SK-N-SH treated with all-trans-retinoic acid at 6 μM for 48 hours (cell line): ENCODE measurements around the gene EXOC4.

Experiments
- ATAC-seq: fragments of 200-7000 bp; cut with Tn5 transposase; 3 replicates; pipeline ENCODE4 v1.9.1; 2020; ENCODE audit warnings: mild to moderate bottlenecking, moderate library complexity
- ARNTL ChIP-seq: fragments of 450-650 bp; formaldehyde crosslinking; IDR thresholded peaks from 2 replicates; pipeline ENCODE4 v1.5.0; 2020; ENCODE audit warnings: low read depth, mild to moderate bottlenecking, moderate library complexity, borderline replicate concordance
- BACH2 ChIP-seq: fragments of 250-450 bp; sonication (Bioruptor Pico); IDR thresholded peaks from 2 replicates; pipeline ENCODE4 v1.9.0; 2021; ENCODE audit warnings: mild to moderate bottlenecking, borderline replicate concordance
- CREB5 ChIP-seq: fragments of 250-450 bp; sonication (Bioruptor Pico); IDR thresholded peaks from 2 replicates; pipeline ENCODE4 v1.5.1; 2020; ENCODE audit warnings: low read depth, mild to moderate bottlenecking, moderate library complexity
- CSDC2 ChIP-seq: fragments of 250-450 bp; sonication (Bioruptor Pico); IDR thresholded peaks from 2 replicates; pipeline ENCODE4 v1.5.0; 2020; ENCODE audit warnings: mild to moderate bottlenecking, moderate library complexity
- ESRRG ChIP-seq: fragments of 250-450 bp; sonication (Bioruptor Pico); IDR thresholded peaks from 2 replicates; pipeline ENCODE4 v1.6.1; 2021; ENCODE audit warnings: mild to moderate bottlenecking
- GLIS3 ChIP-seq: fragments of 250-450 bp; sonication (Bioruptor Pico); IDR thresholded peaks from 2 replicates; pipeline ENCODE4 v1.5.0; 2020; ENCODE audit warnings: mild to moderate bottlenecking, moderate library complexity
- ISL1 ChIP-seq: fragments of 250-450 bp; sonication (Bioruptor Pico); IDR thresholded peaks from 2 replicates; pipeline ENCODE4 v2.1.2; 2022; ENCODE audit warnings: mild to moderate bottlenecking, moderate library complexity
- OSR1 ChIP-seq: fragments of 250-450 bp; sonication (Bioruptor Pico); IDR thresholded peaks from 2 replicates; pipeline ENCODE4 v1.8.0; 2022; ENCODE audit warnings: moderate library complexity, mild to moderate bottlenecking, inconsistent platforms
- PPARA ChIP-seq: fragments of 250-450 bp; sonication (Bioruptor Pico); IDR thresholded peaks from 2 replicates; pipeline ENCODE4 v1.5.0; 2020; ENCODE audit warnings: mild to moderate bottlenecking, borderline replicate concordance
- RARB ChIP-seq: fragments of 250-450 bp; sonication (Bioruptor Pico); IDR thresholded peaks from 2 replicates; pipeline ENCODE4 v1.8.0; 2021; ENCODE audit warnings: mild to moderate bottlenecking, moderate library complexity
- SNAI2 ChIP-seq: fragments of 250-450 bp; sonication (Bioruptor Pico); IDR thresholded peaks from 2 replicates; pipeline ENCODE4 v1.5.0; 2020; ENCODE audit warnings: mild to moderate bottlenecking, moderate library complexity
- TCF4 ChIP-seq: fragments of 250-450 bp; sonication (Bioruptor Pico); IDR thresholded peaks from 2 replicates; pipeline ENCODE4 v1.8.0; 2021; ENCODE audit warnings: mild to moderate bottlenecking, moderate library complexity, borderline replicate concordance
- TOX ChIP-seq: fragments of 250-450 bp; sonication (Bioruptor Pico); IDR thresholded peaks from 2 replicates; pipeline ENCODE4 v1.8.0; 2021; ENCODE audit warnings: mild to moderate bottlenecking, moderate library complexity, borderline replicate concordance
- ZC3H10 ChIP-seq: fragments of 250-450 bp; sonication (Bioruptor Pico); IDR thresholded peaks from 2 replicates; pipeline ENCODE4 v1.5.1; 2021; ENCODE audit warnings: mild to moderate bottlenecking, moderate library complexity
- ZFP3 ChIP-seq: fragments of 250-450 bp; sonication (Bioruptor Pico); IDR thresholded peaks from 2 replicates; pipeline ENCODE4 v1.5.0; 2020; ENCODE audit warnings: mild to moderate bottlenecking, moderate library complexity
- ZFP30 ChIP-seq: fragments of 450-650 bp; formaldehyde crosslinking; IDR thresholded peaks from 2 replicates; pipeline ENCODE4 v1.5.0; 2022; ENCODE audit warnings: mild to moderate bottlenecking, moderate library complexity
- ZNF565 ChIP-seq: fragments of 450-650 bp; formaldehyde crosslinking; conservative IDR thresholded peaks from 2 replicates; pipeline ENCODE4 v1.5.0; 2020; ENCODE audit warnings: low read depth, mild to moderate bottlenecking, moderate library complexity
- ZNF70 ChIP-seq: fragments of 450-650 bp; formaldehyde crosslinking; IDR thresholded peaks from 2 replicates; pipeline ENCODE4 v1.5.0; 2020; ENCODE audit warnings: mild to moderate bottlenecking, moderate library complexity
- ZNF8 ChIP-seq: fragments of 450-650 bp; formaldehyde crosslinking; IDR thresholded peaks from 2 replicates; pipeline ENCODE4 v1.5.0; 2020; ENCODE audit warnings: mild to moderate bottlenecking, moderate library complexity
- TF ChIP-seq, protein P1 (sequence below): fragments of 250-450 bp; sonication (Bioruptor Pico); IDR thresholded peaks from 2 replicates; pipeline ENCODE4 v1.5.1; 2021; ENCODE audit warnings: mild to moderate bottlenecking, moderate library complexity
- TF ChIP-seq, protein P2 (sequence below): fragments of 250-450 bp; sonication (Bioruptor Pico); IDR thresholded peaks from 2 replicates; pipeline ENCODE4 v1.8.0; 2020; ENCODE audit warnings: mild to moderate bottlenecking, moderate library complexity, borderline replicate concordance
- TF ChIP-seq, protein P3 (sequence below): fragments of 250-450 bp; sonication (Bioruptor Pico); IDR thresholded peaks from 2 replicates; pipeline ENCODE4 v1.8.0; 2021; ENCODE audit warnings: low read depth, mild to moderate bottlenecking, moderate library complexity, borderline replicate concordance

EXOC4 gene

DNA sequence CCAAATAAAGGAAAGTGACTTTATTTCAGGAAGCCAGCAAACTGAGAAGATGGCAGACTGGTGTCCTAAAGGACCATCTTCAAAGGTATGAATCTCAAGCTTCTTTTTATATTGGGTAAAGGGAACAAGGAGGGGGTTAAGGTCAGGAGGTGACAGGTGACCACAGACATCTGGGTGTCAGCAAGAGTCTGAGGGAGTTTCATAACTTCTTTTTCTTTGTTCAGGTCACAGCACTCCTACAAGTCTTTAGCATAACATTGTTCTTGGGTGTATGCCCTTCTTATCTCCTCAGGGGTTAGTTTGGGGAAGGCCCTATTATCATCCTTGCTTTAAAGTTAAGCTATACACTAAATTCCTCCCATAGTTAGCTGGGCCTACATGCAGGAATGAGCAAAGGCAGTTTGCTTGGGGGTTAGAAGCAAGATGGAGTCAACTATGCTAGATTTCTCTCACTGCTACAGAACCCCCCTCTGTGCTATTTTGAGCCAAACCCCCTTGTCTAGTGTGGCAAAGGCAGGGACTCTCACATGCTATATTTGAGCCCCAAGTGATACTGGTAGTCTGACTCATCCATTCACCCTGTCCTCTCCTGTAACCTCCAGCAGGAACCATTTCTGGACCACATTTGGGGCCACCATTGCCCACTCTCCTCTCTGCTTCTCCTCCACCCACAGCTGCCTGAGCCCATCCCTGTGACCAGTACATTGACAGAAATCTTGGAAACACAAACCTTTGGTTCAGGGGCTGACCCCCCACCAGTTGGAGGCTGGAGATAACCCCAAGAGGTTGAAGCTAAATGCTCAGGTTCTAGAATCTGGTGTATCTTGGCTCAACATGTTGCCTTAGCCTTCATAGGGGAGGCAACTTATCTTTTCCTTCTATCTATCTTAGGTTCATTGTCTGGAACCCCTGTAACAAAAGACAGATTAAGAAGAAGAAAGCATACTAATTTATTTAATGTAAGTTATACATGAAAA lies 818.8 kb downstream of the EXOC4 start:
- TF ChIP-seq ARNTL = no peak
- TF ChIP-seq, protein P1, sequence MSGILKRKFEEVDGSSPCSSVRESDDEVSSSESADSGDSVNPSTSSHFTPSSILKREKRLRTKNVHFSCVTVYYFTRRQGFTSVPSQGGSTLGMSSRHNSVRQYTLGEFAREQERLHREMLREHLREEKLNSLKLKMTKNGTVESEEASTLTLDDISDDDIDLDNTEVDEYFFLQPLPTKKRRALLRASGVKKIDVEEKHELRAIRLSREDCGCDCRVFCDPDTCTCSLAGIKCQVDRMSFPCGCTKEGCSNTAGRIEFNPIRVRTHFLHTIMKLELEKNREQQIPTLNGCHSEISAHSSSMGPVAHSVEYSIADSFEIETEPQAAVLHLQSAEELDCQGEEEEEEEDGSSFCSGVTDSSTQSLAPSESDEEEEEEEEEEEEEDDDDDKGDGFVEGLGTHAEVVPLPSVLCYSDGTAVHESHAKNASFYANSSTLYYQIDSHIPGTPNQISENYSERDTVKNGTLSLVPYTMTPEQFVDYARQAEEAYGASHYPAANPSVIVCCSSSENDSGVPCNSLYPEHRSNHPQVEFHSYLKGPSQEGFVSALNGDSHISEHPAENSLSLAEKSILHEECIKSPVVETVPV (CRISPR knock-in tag) = no peak
- TF ChIP-seq ZFP3 = no peak
- no peak for TF ChIP-seq PPARA (CRISPR knock-in tag)
- TF ChIP-seq SNAI2 (CRISPR knock-in tag) = no peak
- TF ChIP-seq, protein P2, sequence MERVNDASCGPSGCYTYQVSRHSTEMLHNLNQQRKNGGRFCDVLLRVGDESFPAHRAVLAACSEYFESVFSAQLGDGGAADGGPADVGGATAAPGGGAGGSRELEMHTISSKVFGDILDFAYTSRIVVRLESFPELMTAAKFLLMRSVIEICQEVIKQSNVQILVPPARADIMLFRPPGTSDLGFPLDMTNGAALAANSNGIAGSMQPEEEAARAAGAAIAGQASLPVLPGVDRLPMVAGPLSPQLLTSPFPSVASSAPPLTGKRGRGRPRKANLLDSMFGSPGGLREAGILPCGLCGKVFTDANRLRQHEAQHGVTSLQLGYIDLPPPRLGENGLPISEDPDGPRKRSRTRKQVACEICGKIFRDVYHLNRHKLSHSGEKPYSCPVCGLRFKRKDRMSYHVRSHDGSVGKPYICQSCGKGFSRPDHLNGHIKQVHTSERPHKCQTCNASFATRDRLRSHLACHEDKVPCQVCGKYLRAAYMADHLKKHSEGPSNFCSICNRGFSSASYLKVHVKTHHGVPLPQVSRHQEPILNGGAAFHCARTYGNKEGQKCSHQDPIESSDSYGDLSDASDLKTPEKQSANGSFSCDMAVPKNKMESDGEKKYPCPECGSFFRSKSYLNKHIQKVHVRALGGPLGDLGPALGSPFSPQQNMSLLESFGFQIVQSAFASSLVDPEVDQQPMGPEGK (CRISPR knock-in tag) = no peak
- no peak for TF ChIP-seq TCF4
- no peak for TF ChIP-seq RARB (CRISPR knock-in tag)
- TF ChIP-seq, all 23 proteins: peak for 0
- ATAC-seq = no peak

DNA sequence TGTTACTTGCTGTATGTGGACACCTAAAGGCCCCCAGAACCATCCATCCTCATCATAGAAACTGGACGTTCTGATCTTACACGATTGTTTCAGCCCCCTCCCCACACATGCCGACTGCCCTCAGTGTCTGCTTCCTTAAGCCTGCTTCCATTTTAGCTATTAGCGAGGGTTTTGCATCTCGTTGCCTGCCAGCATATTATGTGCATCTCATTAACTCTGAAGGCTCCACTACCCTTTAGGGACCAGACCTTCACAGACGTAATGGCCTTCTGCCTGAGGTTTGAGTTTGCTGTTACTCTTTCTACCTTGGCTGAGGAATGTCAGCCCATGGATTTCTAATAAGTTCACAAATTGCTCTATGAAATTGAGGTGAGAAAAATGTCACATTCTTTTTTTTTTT lies 820.4 kb downstream of the EXOC4 start:
- no peak for ATAC-seq
- TF ChIP-seq GLIS3 (no peak), RARB (CRISPR knock-in tag) (no peak), ISL1 (CRISPR knock-in tag) (no peak), CREB5 (CRISPR knock-in tag) (no peak), ZNF8 (CRISPR knock-in tag) (no peak), ZC3H10 (CRISPR knock-in tag) (no peak), ZFP30 (CRISPR knock-in tag) (no peak), ZNF70 (CRISPR knock-in tag) (no peak), ZNF565 (no peak), ARNTL (no peak), ZFP3 (no peak), TCF4 (no peak), ESRRG (no peak), PPARA (CRISPR knock-in tag) (no peak), OSR1 (CRISPR knock-in tag) (no peak), TOX (no peak), BACH2 (CRISPR knock-in tag) (no peak), CSDC2 (CRISPR knock-in tag) (no peak)
- TF ChIP-seq, protein P3, sequence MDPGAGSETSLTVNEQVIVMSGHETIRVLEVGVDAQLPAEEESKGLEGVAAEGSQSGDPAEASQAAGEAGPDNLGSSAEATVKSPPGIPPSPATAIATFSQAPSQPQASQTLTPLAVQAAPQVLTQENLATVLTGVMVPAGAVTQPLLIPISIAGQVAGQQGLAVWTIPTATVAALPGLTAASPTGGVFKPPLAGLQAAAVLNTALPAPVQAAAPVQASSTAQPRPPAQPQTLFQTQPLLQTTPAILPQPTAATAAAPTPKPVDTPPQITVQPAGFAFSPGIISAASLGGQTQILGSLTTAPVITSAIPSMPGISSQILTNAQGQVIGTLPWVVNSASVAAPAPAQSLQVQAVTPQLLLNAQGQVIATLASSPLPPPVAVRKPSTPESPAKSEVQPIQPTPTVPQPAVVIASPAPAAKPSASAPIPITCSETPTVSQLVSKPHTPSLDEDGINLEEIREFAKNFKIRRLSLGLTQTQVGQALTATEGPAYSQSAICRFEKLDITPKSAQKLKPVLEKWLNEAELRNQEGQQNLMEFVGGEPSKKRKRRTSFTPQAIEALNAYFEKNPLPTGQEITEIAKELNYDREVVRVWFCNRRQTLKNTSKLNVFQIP (CRISPR knock-in tag) = no peak
- TF ChIP-seq, all 23 proteins: peak for 0

GRCh38 chr7:134075799-134076198 lies 822.9 kb downstream of the EXOC4 start:
- ATAC-seq = no peak
- TF ChIP-seq ZC3H10 (CRISPR knock-in tag) (no peak), RARB (CRISPR knock-in tag) (no peak), TOX (no peak), ZNF70 (CRISPR knock-in tag) (no peak), TCF4 (no peak), GLIS3 (no peak)
- TF ChIP-seq, protein P1 (CRISPR knock-in tag) = no peak
- TF ChIP-seq, protein P2 (CRISPR knock-in tag) = no peak
